Prostate gland (tissue), 2 donors: ENCODE measurements around the gene FGFBP3. TPM values are rescaled to one million over a fixed set of nuclear protein-coding genes. Genes with fewer than 3 reads are reported as not detected.

ENCODE experiments used
- DNase-seq: peaks from one replicate; pipeline ENCODE4 v3.0.0-alpha.2; 2019; ENCODE audit warnings: low spot score
- H3K27ac ChIP-seq, 2 donors: fragments of 200-600 bp; sonication (generic); 2 replicates each; pipeline ENCODE4 v1.5.1; 2017 to 2019
- H3K27me3 ChIP-seq: fragments of 200-600 bp; sonication (generic); replicated peaks from 2 replicates; pipeline ENCODE4 v1.5.1; 2019; ENCODE audit not compliant: insufficient read depth
- H3K36me3 ChIP-seq, 2 donors: fragments of 200-600 bp; sonication (generic); 1 replicate in 1 of 2; 2 replicates in 1 of 2; pipeline versions ENCODE4 v1.5.1 to v1.8.1; 2017 to 2019
- H3K4me1 ChIP-seq: fragments of 200-600 bp; sonication (generic); replicated peaks from 2 replicates; pipeline ENCODE4 v1.5.1; 2019
- H3K4me3 ChIP-seq, 2 donors: fragments of 200-600 bp; sonication (generic); 2 replicates each; pipeline ENCODE4 v1.5.1; 2017 to 2019
- H3K9me3 ChIP-seq: fragments of 200-600 bp; sonication (generic); 2 replicates; pipeline ENCODE4 v1.5.1; 2017
- CTCF ChIP-seq, 4 experiments: fragments of 200-600 bp in 2 of 4; fragments of 450-650 bp in 2 of 4; sonication (generic) in 2 of 4; IDR thresholded peaks; 1 replicate in 3 of 4; 2 replicates in 1 of 4; pipeline ENCODE4 v1.5.1; 2016 to 2019; ENCODE audit warnings: antibody characterized with exemption in 4 of 4, mild to moderate bottlenecking in 2 of 4, moderate library complexity in 2 of 4
- POLR2A ChIP-seq: fragments of 450-650 bp; IDR thresholded peaks from one replicate; pipeline ENCODE4 v1.6.1; 2016; ENCODE audit warnings: antibody characterized with exemption, mild to moderate bottlenecking
- POLR2AphosphoS5 ChIP-seq: sonication (generic); formaldehyde crosslinking; IDR thresholded peaks from one replicate; pipeline ENCODE4 v1.6.1; 2017; ENCODE audit warnings: antibody characterized with exemption
- WGBS: methylation state at CpG from one replicate; pipeline ENCODE4 v1.1.5; 2018; 5-methylcytosine and 5-hydroxymethylcytosine counted together
- intact Hi-C: fragments of 100-400 bp; cut with DNase I; formaldehyde crosslinking; loops from one replicate; pipeline ENCODE4 v1.14.2; 2022
- total RNA-seq, 2 donors: library from RNA; depleted of rRNA; stranded (reverse); fragments of >200 nt; gene quantifications; one replicate each; pipeline ENCODE4 v1.1.0, GENCODE V29; 2016

The FGFBP3 gene
- total RNA-seq, 2 donors from 2014 or later = 2.3 to 3.4 TPM

- Histone ChIP-seq H3K4me1 (no peaks in the 10 kb centered on the region), H3K27me3 (no peaks in the 10 kb centered on the region), H3K4me3 (no peak overlapping the region), H3K36me3 (no peaks in the 10 kb centered on the region), H3K27ac (no peak overlapping the region), H3K9me3 (no peaks in the 10 kb centered on the region)
- intact Hi-C loops = no loop called here
- TF ChIP-seq POLR2AphosphoS5 = no peak
- TF ChIP-seq POLR2A = no peak
- TF ChIP-seq CTCF (IDR thresholded peaks at IDR 0.05) = no peak
- WGBS = 42% methylated on average over 7 of the region's 7 CpGs
- no peak for DNase-seq
Observed at GRCh38 chr10:91879515-91880170, 29.6 kb downstream of the FGFBP3 start.

DNA sequence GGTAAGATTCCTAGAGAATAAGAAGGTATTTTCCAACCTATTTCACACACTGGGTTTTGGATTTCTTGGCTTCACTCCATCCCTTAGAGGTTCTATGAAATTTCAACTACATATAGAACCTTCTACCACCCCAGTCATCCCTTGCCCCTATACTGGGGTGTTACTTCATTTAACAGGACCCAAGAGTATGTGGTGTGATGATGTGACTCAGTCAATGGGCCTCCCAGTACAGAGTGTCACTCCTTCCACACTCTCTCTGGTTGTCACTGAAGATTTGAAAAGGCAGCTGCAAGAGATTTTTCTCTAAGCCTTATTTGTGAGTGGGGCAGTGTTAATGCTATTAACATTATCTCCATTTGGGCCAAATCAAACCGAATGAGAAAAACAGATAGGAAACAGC is 33.5 kb downstream of the FGFBP3 start:
- no peaks in the 10 kb centered on the region for H3K4me1 ChIP-seq
- H3K27me3 ChIP-seq = no peaks in the 10 kb centered on the region
- H3K27ac ChIP-seq = no peak overlapping the region
- no peaks in the 10 kb centered on the region for H3K36me3 ChIP-seq
- no peak for DNase-seq
- intact Hi-C loops = no loop called here
- no peaks in the 10 kb centered on the region for H3K9me3 ChIP-seq
- no peak for TF ChIP-seq POLR2AphosphoS5
- no peak overlapping the region for H3K4me3 ChIP-seq
- 91% methylated on average over 1 of the region's 1 CpG for WGBS

GRCh38 chr10:91875156-91875555 is 34.1 kb downstream of the FGFBP3 start:
- H3K9me3 ChIP-seq = no peaks in the 10 kb centered on the region
- intact Hi-C loops = no loop called here
- 100% methylated on average over 2 of the region's 2 CpGs for WGBS

GRCh38 chr10:91865562-91866081 is 43.7 kb downstream of the FGFBP3 start:
- 84% methylated on average over 2 of the region's 2 CpGs for WGBS
- H3K36me3 ChIP-seq = no peaks in the 10 kb centered on the region
- intact Hi-C loops = no loop called here
- no peaks in the 10 kb centered on the region for H3K27me3 ChIP-seq
- DNase-seq = no peak
- no peak overlapping the region for H3K27ac ChIP-seq
- no peaks in the 10 kb centered on the region for H3K4me1 ChIP-seq
- TF ChIP-seq POLR2A (no peak), POLR2AphosphoS5 (no peak), CTCF (IDR thresholded peaks at IDR 0.05) (no peak)
- H3K4me3 ChIP-seq = no peak overlapping the region
- no peaks in the 10 kb centered on the region for H3K9me3 ChIP-seq

More at GRCh38 chr10:91875156-91875555, 34.1 kb downstream of the FGFBP3 start:
- TF ChIP-seq CTCF (IDR thresholded peaks at IDR 0.05) (no peak), POLR2A (no peak), POLR2AphosphoS5 (no peak)
- no peak overlapping the region for H3K27ac ChIP-seq
- H3K4me1 ChIP-seq = no peaks in the 10 kb centered on the region
- H3K36me3 ChIP-seq = no peaks in the 10 kb centered on the region
- H3K27me3 ChIP-seq = no peaks in the 10 kb centered on the region
- H3K4me3 ChIP-seq = no peak overlapping the region
- DNase-seq = no peak

DNA sequence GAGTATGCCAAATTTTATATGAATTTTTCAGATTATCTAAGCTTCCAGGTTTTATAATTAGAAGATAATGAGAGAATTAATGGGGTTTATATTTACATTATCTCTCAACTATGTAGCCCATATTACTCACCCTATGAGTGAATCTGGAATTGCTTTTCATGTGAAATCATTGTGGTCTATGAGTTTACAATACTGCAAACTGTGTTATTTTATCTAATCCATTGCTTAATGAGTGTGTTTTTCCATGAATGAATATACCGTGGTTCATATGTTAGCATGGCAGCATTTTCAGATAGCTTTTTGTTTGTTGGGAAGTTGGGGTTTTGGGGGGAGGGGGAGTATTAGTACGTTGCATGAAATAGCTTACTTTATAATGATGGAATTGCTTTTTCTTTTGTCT is 44.5 kb downstream of the FGFBP3 start:
- Histone ChIP-seq H3K27me3 (no peaks in the 10 kb centered on the region), H3K4me1 (no peaks in the 10 kb centered on the region), H3K27ac (no peak overlapping the region), H3K4me3 (no peak overlapping the region), H3K36me3 (no peaks in the 10 kb centered on the region), H3K9me3 (no peaks in the 10 kb centered on the region)
- no peak for TF ChIP-seq POLR2AphosphoS5
- no peak for TF ChIP-seq CTCF (IDR thresholded peaks at IDR 0.05)
- no peak for TF ChIP-seq POLR2A
- 58% methylated on average over 2 of the region's 2 CpGs for WGBS
- DNase-seq = no peak
- intact Hi-C loops = no loop called here
